BJ (cell line): ENCODE measurements around the gene ATP12A. TPM values are rescaled to one million over a fixed set of nuclear protein-coding genes. Genes with fewer than 3 reads are reported as not detected.

ENCODE experiments used
- CTCF ChIA-PET: fragments of 350-600 bp; formaldehyde crosslinking; extraction: SDS; loops from one replicate; lab custom pipeline; 2021; ENCODE audit warnings: antibody characterized with exemption, inconsistent platforms; lab: Yijun Ruan, JAX
- POLR2A ChIA-PET: fragments of 300-600 bp; sonication (Branson Sonifier 250); formaldehyde crosslinking; extraction: SDS; loops from one replicate; lab custom pipeline; 2021; ENCODE audit warnings: antibody characterized with exemption; lab: Charles Lee
- DNase-seq: peaks from one replicate; pipeline ENCODE4 v3.0.0-alpha.2; 2011; ENCODE audit warnings: low read depth
- H3K27me3 ChIP-seq: 2 replicates; pipeline ENCODE4 v1.6.0; 2011; ENCODE audit warnings: low read length; ENCODE audit not compliant: control insufficient read depth, insufficient read depth
- H3K36me3 ChIP-seq: 2 replicates; pipeline ENCODE4 v1.5.1; 2011; ENCODE audit warnings: low read length; ENCODE audit not compliant: control insufficient read depth, insufficient read depth
- H3K4me3 ChIP-seq: 2 replicates; pipeline ENCODE4 v1.5.1; 2011; ENCODE audit warnings: low read depth, mild to moderate bottlenecking, control low read depth, low read length
- CTCF ChIP-seq: IDR thresholded peaks from 2 replicates; pipeline ENCODE4 v1.5.1; 2011; ENCODE audit warnings: low read depth, mild to moderate bottlenecking, control low read depth, inconsistent platforms, low read length, moderate library complexity; ENCODE audit not compliant: insufficient read depth
- polyA plus RNA-seq: library from polyadenylated mRNA; depleted of rRNA; stranded (reverse); fragments of >200 nt; gene quantifications from 2 replicates; pipeline ENCODE4 v1.2.3, GENCODE V29; 2011

The ATP12A gene
- polyA plus RNA-seq, 1 experiment, result not detected

GRCh38 chr13:24683838-24684599 is 3.8 kb downstream of the ATP12A start:
- no peak overlapping the region for H3K4me3 ChIP-seq
- no peaks in the 10 kb centered on the region for H3K36me3 ChIP-seq
- no peak for DNase-seq
- POLR2A ChIA-PET, result no interaction called here
- H3K27me3 ChIP-seq, result peaks cover 17% of the 10 kb centered on the region
- peak; percentile 79 for TF ChIP-seq CTCF
- CTCF ChIA-PET, result interaction anchor here (1.0 to 1.6 kb wide), 3 partner anchors 9 to 36 kb away, joined by 3 to 13 read pairs (median 10); no protein-coding TSS in a partner anchor

- TF ChIP-seq CTCF, result no peak
- CTCF ChIA-PET, result no interaction called here
- H3K27me3 ChIP-seq, result peaks cover 15% of the 10 kb centered on the region
- no peak for DNase-seq
- POLR2A ChIA-PET, result no interaction called here
- H3K4me3 ChIP-seq, result no peak overlapping the region
- H3K36me3 ChIP-seq, result no peaks in the 10 kb centered on the region
These were observed 4.4 kb downstream of the ATP12A start for GRCh38 chr13:24684600-24684998.

- H3K27me3 ChIP-seq, result peaks cover 11% of the 10 kb centered on the region
- H3K4me3 ChIP-seq, result no peak overlapping the region
- TF ChIP-seq CTCF, result no peak
- H3K36me3 ChIP-seq, result no peaks in the 10 kb centered on the region
- DNase-seq, result no peak
- ChIA-PET POLR2A (no interaction called here), CTCF (interaction anchor here (0.8 kb wide), 1 partner anchor 42 kb away, joined by 6 read pairs; no protein-coding TSS in a partner anchor)
These were observed 5.1 kb downstream of the ATP12A start for GRCh38 chr13:24685314-24685713.

- POLR2A ChIA-PET, result no interaction called here
- H3K4me3 ChIP-seq, result no peak overlapping the region
- H3K36me3 ChIP-seq, result no peaks in the 10 kb centered on the region
- no peak for TF ChIP-seq CTCF
- CTCF ChIA-PET, result interaction anchor here (0.7 to 1.4 kb wide), 3 partner anchors 10 to 22 kb away, joined by 3 to 5 read pairs (median 3); no protein-coding TSS in a partner anchor
- H3K27me3 ChIP-seq, result peaks cover 3% of the 10 kb centered on the region; the same call in 1 of the 2 replicates
- DNase-seq, result no peak
These were observed 7.4 kb downstream of the ATP12A start for GRCh38 chr13:24687611-24688010.

GRCh38 chr13:24688111-24688510 is 7.9 kb downstream of the ATP12A start:
- H3K36me3 ChIP-seq, result no peaks in the 10 kb centered on the region
- peaks cover 3% of the 10 kb centered on the region; the same call in 1 of the 2 replicates for H3K27me3 ChIP-seq
- POLR2A ChIA-PET, result no interaction called here
- no peak for TF ChIP-seq CTCF
- no peak overlapping the region for H3K4me3 ChIP-seq
- CTCF ChIA-PET, result interaction anchor here (1.0 to 1.4 kb wide), 3 partner anchors 16 to 25 kb away, joined by 3 to 5 read pairs (median 3); no protein-coding TSS in a partner anchor
- DNase-seq, result no peak
